Endometrial microvascular endothelial cells (primary cell): ENCODE results near the gene FSTL5. TPM values are rescaled to one million over a fixed set of nuclear protein-coding genes. Genes with fewer than 3 reads are reported as not detected.
"Not testable (repeated sequence)": the region's sequence is repeated elsewhere in the genome, so short reads cannot be mapped to it uniquely, and the experiment has no call there.

Source experiments
- in situ Hi-C: cut with HindIII; loops from 2 replicates; pipeline ENCODE4 v1.10.0; 2017; ENCODE audit warnings: low sequenced_read_pairs, low pct_unique_long_range_greater_than_20kb; ENCODE audit errors: inconsistent ontology term
- total RNA-seq: library from RNA; depleted of rRNA; stranded (reverse); fragments of >200 nt; gene quantifications from one replicate; pipeline ENCODE4 v1.2.3, GENCODE V29; 2015; ENCODE audit errors: inconsistent ontology term

FSTL5 gene
- total RNA-seq, 1 donor from 2014 or later, result 0.93 TPM

- in situ Hi-C loops, result no loop called here
Observed at GRCh38 chr4:162111078-162111477, 52.7 kb downstream of the FSTL5 start.

GRCh38 chr4:162104459-162105124 lies 59.2 kb downstream of the FSTL5 start:
- in situ Hi-C loops, result no loop called here

GRCh38 chr4:162103908-162104307 lies 59.9 kb downstream of the FSTL5 start:
- in situ Hi-C loops, result not testable (repeated sequence)

GRCh38 chr4:162102713-162103112 lies 61.1 kb downstream of the FSTL5 start:
- in situ Hi-C loops, result no loop called here

GRCh38 chr4:162101337-162101736 lies 62.5 kb downstream of the FSTL5 start:
- in situ Hi-C loops, result no loop called here

- in situ Hi-C loops, result no loop called here
Observed at GRCh38 chr4:162075726-162076125, 88.1 kb downstream of the FSTL5 start.

- in situ Hi-C loops, result no loop called here
Observed at GRCh38 chr4:162061214-162061613, 102.6 kb downstream of the FSTL5 start.

- in situ Hi-C loops, result no loop called here
Observed at GRCh38 chr4:162059656-162060055, 104.1 kb downstream of the FSTL5 start.

- in situ Hi-C loops, result no loop called here
Observed at GRCh38 chr4:162056990-162057389, 106.8 kb downstream of the FSTL5 start.

GRCh38 chr4:162046135-162046534 lies 117.7 kb downstream of the FSTL5 start:
- in situ Hi-C loops, result no loop called here

- in situ Hi-C loops, result no loop called here
Observed at GRCh38 chr4:162038112-162038511, 125.7 kb downstream of the FSTL5 start.

GRCh38 chr4:162017863-162018262 lies 145.9 kb downstream of the FSTL5 start:
- in situ Hi-C loops, result no loop called here

- in situ Hi-C loops, result no loop called here
Observed at GRCh38 chr4:162016991-162017390, 146.8 kb downstream of the FSTL5 start.

GRCh38 chr4:162016219-162016618 lies 147.6 kb downstream of the FSTL5 start:
- in situ Hi-C loops, result no loop called here

GRCh38 chr4:162015090-162015489 lies 148.7 kb downstream of the FSTL5 start:
- in situ Hi-C loops, result no loop called here

- in situ Hi-C loops, result no loop called here
Observed at GRCh38 chr4:162011089-162011488, 152.7 kb downstream of the FSTL5 start.

- in situ Hi-C loops, result no loop called here
Observed at GRCh38 chr4:162010362-162010761, 153.4 kb downstream of the FSTL5 start.

- in situ Hi-C loops, result no loop called here
Observed at GRCh38 chr4:161992317-161992716, 171.5 kb downstream of the FSTL5 start.

GRCh38 chr4:161991811-161992210 lies 172.0 kb downstream of the FSTL5 start:
- in situ Hi-C loops, result no loop called here

GRCh38 chr4:161990721-161991120 lies 173.1 kb downstream of the FSTL5 start:
- in situ Hi-C loops, result no loop called here

GRCh38 chr4:161988946-161989345 lies 174.9 kb downstream of the FSTL5 start:
- in situ Hi-C loops, result no loop called here
